GM19351 (cell line): ENCODE data around the gene MORN3.
"Not testable (repeated sequence)": the region's sequence is repeated elsewhere in the genome, so short reads cannot be mapped to it uniquely, and the experiment has no call there.

Source experiments
- ATAC-seq: cut with Tn5 transposase; IDR thresholded peaks from one replicate; pipeline ENCODE4 v1.9.1; 2021; ENCODE audit warnings: mild to moderate bottlenecking, moderate library complexity; ENCODE audit not compliant: unreplicated experiment

MORN3 gene

GRCh38 chr12:121693155-121693687 lies 23.8 kb upstream of the MORN3 start:
- ATAC-seq, result no peak

- not testable (repeated sequence) for ATAC-seq
These were observed 23.3 kb upstream of the MORN3 start for GRCh38 chr12:121692744-121693143.

- no peak for ATAC-seq
These were observed 20.0 kb upstream of the MORN3 start for GRCh38 chr12:121689430-121689829.

- no peak for ATAC-seq
These were observed 19.5 kb upstream of the MORN3 start for GRCh38 chr12:121688966-121689365.

- ATAC-seq, result not testable (repeated sequence)
These were observed 10.3 kb upstream of the MORN3 start for GRCh38 chr12:121679661-121680197.

- no peak for ATAC-seq
These were observed 9.4 kb upstream of the MORN3 start for GRCh38 chr12:121678716-121679300.

GRCh38 chr12:121678305-121678704 lies 8.9 kb upstream of the MORN3 start:
- no peak for ATAC-seq

- no peak for ATAC-seq
These were observed 6.7 kb upstream of the MORN3 start for GRCh38 chr12:121676190-121676589.

GRCh38 chr12:121673013-121673511 lies 3.6 kb upstream of the MORN3 start:
- no peak for ATAC-seq

GRCh38 chr12:121668750-121669520 lies 519 bp downstream of the MORN3 start:
- no peak for ATAC-seq

- not testable (repeated sequence) for ATAC-seq
These were observed 2.6 kb downstream of the MORN3 start for GRCh38 chr12:121666829-121667228.

GRCh38 chr12:121663610-121663929 lies 5.9 kb downstream of the MORN3 start:
- no peak for ATAC-seq

- not testable (repeated sequence) for ATAC-seq
These were observed 7.9 kb downstream of the MORN3 start for GRCh38 chr12:121661353-121662105.

- ATAC-seq, result no peak
These were observed 12.0 kb downstream of the MORN3 start for GRCh38 chr12:121657305-121658008.

- no peak for ATAC-seq
These were observed 13.3 kb downstream of the MORN3 start for GRCh38 chr12:121656122-121656521.

GRCh38 chr12:121653999-121654398 lies 15.5 kb downstream of the MORN3 start:
- ATAC-seq, result no peak

- ATAC-seq, result no peak
These were observed 16.5 kb downstream of the MORN3 start for GRCh38 chr12:121652767-121653497.

GRCh38 chr12:121651320-121651719 lies 18.1 kb downstream of the MORN3 start:
- ATAC-seq, result no peak

- ATAC-seq, result no peak
These were observed 19.6 kb downstream of the MORN3 start for GRCh38 chr12:121649819-121650353.

- no peak for ATAC-seq
These were observed 20.1 kb downstream of the MORN3 start for GRCh38 chr12:121649322-121649721.
